SIG-M5 treated with dmso at 0.1 percent for 504 hours (cell line): ENCODE measurements around the gene TCHHL1.
A peak's percentile ranks its signal among the peaks of the same experiment; 100 is the strongest.

Source experiments
- DNase-seq: peaks from one replicate; lab custom pipeline; 2025; ENCODE audit not compliant: unreplicated experiment; lab: John Stamatoyannopoulos, UW

The TCHHL1 gene

DNA sequence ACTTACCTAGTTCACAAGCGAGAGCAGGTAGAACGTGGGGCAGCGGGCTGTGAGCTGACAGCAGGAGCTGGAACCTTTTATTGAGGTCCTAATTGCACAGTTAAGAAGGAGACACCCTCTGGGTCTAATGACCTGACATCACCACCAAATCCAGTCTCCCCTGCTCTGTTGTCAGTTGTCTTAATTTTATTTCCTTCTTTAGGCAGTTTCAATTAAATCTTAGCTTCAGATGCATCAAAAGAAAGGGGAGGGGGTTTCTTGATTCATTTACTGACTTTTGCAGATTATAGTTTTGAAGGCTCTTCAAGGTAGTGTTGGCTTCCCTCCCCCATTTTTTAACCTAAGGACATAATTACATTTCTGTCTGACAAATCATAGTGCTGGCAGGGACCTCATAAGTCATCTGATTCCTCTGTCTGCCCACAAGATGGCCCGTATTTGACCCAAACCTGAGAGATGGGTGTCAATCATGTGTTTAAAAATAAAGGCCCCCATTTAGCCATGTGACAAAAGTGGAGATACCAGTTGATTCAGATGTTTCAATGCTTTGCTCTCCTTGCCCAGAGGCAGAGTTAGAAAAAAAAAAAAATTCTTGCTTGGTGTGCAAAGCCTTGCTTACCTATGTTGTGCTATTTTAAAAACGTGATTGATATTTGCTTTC lies at the start of gene TCHHL1:
TCHHL1 (minus strand) TSS at position 51 of the 661 bp plus-strand sequence. CDS start 921 bp downstream, outside the sequence.
- peak; percentile 66 for DNase-seq

DNA sequence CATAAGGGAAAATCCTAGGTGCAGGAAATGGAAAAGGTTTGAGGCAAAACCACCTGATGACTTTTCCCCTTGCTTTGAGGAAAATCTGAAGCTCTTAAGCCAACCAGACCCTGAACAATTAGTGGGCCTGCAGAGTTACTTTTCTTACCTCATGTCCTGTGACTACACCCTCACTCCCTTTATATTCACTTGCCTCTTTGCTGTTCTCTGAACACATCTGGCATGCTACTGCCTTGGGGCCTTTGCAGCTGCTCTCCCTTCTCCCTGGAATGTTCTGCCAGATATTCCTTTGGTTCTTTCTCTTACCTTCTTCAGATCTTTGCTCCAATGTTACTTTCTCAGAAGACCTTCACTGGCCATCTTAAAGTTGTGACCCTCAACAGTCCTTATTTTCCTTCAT lies 48.4 kb upstream of the TCHHL1 start:
- no peak for DNase-seq

DNA sequence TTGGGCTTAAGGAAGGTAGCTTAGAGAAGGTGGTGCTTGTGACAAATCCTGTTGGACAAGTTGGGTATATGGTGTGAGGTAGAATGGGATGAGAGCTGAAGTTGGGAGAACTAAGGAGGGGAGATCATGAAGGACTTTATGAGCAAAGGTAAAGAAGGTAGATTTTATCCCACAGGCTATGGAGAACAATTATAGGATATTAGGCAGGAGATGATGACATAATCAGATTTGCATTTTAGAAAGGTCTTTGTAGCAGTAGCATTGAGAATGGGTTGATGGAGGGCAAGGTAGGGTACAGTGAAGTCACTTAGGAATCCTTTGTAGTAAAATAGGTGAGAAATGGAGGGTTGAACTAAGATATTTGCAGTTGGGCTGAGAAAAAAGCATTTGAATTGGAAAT lies 41.3 kb upstream of the TCHHL1 start:
- no peak for DNase-seq

DNA sequence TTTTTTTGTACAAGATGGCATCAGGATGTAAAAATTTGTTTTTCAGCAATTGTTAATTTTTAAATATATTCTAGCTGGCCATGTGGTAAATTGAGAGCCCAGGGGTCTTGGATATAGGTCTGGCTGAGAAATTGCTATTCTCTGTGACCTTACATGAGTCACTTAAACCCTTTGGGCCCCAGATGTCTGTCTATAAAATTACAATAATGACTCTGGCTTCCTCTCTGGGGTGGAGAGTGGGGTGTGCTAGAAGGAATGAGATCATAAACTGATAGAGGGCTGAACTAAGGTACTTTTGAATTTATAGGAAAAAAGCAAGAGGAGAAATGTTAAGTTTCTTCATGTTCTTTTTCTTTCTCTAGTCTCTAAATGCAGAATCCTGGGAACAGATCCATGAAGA lies 38.8 kb upstream of the TCHHL1 start:
- peak; percentile 11 for DNase-seq

DNA sequence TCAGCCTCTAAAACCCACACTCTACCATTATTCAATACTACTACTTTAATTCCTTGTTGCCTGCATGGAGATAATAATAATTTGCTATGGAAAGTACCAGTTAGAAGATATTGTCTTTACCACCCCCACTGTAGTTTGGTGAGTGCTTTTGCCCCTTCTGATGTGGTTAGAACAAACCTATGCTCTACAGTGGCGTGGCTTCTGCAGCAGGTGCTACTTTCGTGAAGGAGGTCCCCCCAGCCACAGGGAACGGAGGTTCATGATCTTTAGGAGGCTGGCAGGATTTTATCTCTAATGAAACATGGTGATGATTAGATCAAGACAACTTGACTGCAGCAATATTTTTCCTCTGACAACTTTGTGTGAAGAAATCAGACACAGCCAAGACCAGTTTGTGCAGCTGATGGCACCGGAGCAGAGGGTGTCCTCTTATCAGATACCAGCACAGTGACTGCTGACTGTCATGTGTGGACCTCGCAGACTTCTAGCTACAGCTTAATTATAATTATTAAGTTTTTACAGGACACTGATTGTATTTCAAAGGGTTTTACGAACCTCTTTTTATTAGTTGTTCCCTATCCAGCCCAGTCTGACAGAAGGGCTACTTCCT lies 37.1 kb upstream of the TCHHL1 start:
- no peak for DNase-seq

DNA sequence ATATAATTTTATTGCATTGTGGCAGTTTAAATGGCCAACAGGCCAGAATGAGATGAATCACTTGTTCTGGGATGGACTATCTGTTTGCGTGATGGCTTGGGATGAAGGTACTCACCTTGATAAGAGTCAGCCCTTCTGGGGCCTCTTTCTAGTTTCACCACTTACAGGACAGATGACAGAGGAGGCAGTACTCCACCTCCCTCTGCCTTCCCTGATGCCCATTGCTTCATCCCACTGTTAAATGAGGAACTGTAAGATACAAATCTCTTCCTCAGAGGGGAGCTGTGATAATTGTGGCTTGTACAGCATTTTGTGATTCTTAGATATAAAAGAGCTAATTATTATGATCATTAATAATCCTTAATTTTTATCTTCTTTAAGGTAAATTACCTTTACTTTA lies 30.1 kb upstream of the TCHHL1 start:
- DNase-seq: peak; percentile 21

DNA sequence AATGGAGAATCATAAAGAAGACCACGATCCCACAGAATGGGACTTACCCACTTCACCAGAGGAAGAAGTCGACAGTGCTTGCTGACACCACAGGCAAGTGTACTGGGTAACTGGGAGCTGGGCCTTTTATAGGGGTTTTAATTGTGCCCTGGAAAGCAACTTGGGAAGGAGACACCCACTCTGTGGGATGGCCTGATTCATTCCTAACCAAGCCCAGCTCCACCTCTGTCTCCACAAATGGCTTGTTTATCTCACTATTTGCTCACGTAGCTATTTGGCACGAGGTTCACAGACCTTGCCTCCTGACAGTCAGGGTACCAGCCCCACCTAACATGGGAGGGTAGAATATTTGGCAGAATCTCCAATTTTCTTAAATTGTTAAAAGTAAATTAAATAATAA lies 26.5 kb upstream of the TCHHL1 start, which contains the start of gene TCHH:
TCHH (minus strand) TSS at position 101 of the 400 bp plus-strand sequence. CDS start 1,364 bp downstream, outside the sequence.
- DNase-seq: no peak

DNA sequence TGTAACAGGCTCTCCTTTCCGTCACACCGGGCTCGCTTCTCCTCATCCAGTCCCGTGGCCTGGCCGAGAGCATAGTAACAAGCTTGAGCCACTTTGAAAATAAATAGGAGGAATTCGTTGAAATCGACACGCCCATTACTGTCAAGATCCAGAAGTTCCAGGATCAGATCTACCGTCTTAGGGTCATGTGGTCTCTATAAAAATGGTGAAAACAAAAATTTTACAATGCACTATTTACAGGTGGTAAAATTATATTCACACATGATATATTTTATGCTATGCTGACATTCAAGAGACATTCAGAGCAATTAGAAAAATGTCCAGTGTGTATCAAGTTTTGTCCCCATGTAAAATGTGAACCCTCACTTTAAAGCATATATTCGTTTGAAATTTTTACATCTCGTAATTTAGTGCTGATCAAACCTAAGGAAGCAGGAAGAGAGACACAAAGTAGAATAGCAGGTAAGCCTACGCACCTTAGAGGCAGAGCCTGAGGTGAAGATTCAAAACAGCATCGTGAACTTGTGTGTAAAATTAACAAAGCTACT lies 24.1 kb upstream of the TCHHL1 start:
- DNase-seq: no peak

DNA sequence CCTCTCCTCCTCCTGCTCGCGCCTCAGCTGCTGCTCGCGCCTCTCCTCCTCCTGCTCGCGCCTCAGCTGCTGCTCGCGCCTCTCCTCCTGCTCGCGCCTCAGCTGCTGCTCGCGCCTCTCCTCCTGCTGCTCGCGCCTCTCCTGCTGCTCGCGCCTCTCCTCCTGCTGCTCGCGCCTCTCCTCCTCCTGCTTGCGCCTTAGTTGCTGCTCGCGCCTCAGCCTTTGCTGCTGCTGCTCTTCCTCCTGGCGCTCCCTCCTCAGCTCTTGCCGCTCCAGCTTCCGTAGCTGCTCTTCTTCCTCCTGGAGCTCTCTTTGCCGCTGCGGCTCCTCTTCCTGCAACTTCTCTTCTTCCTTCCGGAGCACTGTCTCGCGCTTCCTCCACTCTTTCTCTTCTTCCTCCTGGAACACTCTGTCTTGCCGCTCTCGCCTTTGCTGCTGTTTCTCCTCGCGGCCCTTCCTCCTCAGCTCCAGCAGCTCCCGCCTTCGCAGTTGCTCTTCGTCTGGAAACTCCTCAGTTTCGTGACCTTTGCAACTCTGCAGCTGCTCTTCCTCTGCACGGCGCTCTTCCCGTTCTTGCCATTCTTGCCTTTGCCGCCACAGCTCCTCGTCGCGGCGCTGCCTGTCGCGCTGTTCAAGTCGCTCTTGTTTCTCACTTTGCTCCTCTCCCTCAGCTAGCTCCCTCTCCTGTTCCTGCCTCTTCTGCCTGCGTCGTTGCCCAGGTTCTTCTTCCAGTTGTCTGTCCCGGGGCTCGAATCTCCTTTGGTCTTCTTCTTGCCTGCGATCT lies 23.4 kb upstream of the TCHHL1 start:
- DNase-seq: peak; percentile 19

DNA sequence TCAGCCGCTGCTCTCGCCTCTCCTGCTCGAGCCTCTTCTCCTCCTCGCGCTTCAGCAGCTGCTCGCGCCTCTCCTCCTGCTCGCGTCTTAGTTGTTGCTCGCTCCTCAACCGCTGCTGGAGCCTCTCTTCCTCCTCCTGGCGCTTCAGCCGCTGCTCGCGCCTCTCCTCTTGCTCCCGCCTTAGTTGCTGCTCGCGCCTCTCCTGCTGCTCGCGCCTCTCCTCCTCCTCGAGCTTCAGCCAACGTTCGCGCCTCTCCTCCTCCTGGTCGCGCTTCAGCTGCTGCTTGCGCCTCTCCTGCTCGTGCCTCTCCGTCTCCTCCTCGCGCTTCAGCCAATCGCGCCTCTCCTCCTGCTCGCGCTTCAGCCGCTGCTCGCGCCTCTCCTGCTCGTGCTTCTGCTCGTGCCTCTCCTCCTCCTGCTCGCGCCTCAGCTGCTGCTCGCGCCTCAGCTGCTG lies 22.7 kb upstream of the TCHHL1 start:
- DNase-seq: peak; percentile 73

DNA sequence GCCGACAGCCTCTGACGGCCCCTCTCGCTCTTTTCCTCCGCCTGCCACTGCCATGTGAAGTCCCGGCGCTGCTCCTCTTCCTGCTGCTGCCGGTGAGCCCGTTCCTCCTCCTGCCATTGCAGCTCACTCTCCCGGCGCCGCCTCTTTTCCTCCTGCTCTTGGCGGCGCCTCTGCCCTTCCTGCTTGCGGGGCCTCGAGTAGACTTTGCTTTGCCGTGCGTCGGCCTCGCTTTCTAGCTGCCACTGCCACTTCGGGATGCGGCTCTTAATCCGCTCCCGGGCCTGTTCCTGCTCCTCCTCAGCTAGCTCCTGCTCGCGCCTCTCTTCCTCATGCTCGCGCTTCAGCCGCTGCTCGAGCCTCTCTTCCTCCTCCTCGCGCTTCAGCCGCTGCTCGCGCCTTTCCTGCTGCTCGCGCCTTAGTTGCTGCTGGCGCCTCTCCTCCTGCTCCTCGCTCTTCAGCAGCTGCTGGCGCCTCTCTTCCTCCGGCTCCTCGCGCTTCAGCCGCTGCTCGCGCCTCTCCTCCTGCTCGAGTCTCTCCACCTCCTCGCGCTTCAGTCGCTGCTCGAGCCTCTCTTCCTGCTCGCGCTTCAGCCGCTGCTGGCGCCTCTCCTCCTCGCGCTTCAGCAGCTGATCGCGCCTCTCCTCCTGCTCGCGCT lies 22.1 kb upstream of the TCHHL1 start:
- DNase-seq: peak; percentile 89

DNA sequence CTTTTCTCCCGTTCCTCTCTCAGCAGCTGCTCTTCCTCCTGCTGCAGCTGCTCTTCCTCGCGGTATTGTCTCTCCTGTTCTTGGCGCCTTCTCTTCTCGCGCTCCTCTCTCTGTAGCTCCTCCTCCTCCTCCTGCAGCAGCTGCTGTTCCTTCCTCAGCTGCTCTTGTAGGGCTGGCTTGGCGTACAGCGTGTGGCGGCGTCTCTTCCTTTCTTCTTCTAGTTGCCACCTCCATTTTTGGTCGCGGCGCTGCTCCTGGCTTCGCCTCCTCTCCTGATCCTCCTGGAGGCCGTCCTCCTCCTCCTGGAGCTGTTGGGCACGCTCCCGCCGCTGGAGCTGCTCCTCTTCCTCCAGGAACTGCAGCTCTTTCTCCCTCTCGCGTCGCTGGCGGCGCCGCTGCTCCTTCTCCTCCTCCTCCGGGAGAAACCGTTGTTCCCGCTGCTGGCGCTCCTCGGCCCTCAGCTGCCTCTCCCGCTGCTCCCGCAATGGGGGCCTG lies 21.5 kb upstream of the TCHHL1 start:
- peak; percentile 87 for DNase-seq

DNA sequence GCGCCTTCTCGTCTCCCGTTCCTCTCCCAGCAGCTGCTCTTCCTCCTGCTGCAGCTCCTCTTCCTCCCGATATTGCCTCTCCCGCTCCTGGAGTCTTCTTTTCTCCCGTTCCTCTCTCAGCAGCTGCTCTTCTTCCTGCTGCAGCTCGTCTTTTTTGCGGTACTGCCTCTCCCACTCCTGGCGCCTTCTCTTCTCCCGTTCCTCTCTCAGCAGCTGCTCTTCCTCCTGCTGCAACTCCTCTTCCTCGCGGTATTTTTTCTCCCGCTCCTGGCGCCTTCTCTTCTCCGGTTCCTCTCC lies 21.1 kb upstream of the TCHHL1 start:
- DNase-seq: no peak

DNA sequence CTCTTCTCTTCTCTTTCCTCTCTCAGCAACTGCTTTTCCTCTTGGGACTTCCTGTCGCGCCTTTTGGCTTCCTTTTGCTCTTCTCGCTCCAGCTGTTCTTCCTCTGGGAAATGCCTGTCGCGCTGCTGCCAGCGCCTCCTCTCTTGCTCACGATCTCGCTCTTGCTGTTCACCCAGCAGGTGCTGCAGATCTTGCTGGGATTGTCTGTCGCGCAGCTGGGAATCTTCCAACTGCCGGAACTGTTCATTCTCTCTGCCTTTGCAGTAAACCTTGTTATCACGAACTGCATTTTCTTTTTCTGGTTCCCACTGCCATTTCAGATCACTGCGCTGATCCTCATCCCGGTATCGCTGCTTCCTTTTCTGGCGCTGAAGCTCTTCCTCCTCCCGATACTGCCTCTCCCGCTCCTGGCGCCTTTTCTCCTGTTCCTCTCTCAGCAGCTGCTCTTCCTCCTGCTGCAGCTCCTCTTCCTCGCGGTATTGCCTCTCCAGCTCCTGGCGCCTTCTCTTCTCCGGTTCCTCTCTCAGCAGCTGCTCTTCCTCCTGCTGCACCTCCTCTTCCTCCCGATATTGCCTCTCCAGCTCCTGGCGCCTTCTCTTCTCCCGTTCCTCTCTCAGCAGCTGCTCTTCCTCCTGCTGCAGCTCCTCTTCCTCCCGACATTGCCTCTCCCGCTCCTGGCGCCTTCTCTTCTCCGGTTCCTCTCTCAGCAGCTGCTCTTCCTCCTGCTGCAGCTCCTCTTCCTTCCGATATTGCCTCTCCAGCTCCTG lies 20.6 kb upstream of the TCHHL1 start:
- peak; percentile 26 for DNase-seq

DNA sequence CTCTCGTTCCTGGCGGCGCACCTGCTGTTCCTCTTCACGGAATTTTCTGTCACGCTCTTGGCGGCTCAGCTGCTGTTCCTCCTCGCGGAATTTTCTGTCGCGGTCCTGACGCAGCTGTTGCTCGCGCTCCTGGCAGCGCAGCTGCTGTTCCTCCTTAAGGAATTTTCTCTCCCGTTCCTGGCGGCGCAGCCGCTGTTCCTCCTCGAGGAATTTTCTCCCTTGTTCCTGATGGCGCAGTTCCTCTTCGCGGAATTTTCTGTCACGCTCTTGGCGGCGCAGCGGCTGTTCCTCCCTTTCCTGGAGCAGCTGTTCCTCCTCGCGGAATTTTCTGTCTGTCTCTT lies 20.0 kb upstream of the TCHHL1 start:
- DNase-seq: no peak

DNA sequence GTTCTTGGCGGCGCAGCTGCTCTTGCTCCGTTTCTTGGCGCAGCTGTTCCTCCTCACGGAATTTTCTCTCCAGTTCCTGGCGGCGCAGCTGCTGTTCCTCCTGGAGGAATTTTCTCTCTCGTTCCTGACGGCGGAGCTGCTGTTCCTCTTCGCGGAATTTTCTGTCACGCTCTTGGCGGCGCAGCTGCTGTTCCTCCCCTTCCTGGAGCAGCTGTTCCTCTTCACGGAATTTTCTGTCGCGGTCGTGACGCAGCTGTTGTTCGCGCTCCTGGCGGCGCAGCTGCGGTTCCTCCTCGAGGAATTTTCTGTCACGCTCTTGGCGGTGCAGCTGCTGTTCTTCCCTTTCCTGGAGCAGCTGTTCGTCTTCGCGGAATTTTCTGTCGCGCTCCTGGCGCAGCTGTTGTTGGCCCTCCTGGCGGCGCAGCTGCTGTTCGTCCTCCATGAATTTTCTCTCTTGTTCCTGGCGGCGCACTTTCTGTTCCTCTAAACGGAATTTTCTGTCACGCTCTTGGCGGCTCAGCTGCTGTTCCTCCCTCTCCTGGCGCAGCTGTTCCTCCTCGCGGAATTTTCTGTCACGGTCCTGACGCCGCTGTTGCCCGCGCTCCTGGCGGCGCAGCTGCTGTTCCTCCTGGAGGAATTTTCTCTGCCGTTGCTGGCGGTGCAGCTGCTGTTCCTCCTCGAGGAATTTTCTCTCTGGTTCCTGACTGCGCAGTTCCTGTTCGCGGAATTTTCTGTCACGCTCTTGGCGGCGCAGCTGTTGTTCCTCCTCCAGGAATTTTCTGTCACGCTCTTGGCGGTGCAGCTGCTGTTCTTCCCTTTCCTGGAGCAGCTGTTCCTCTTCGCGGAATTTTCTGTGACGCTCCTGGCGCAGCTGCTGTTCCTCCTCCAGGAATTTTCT lies 19.4 kb upstream of the TCHHL1 start:
- no peak for DNase-seq

DNA sequence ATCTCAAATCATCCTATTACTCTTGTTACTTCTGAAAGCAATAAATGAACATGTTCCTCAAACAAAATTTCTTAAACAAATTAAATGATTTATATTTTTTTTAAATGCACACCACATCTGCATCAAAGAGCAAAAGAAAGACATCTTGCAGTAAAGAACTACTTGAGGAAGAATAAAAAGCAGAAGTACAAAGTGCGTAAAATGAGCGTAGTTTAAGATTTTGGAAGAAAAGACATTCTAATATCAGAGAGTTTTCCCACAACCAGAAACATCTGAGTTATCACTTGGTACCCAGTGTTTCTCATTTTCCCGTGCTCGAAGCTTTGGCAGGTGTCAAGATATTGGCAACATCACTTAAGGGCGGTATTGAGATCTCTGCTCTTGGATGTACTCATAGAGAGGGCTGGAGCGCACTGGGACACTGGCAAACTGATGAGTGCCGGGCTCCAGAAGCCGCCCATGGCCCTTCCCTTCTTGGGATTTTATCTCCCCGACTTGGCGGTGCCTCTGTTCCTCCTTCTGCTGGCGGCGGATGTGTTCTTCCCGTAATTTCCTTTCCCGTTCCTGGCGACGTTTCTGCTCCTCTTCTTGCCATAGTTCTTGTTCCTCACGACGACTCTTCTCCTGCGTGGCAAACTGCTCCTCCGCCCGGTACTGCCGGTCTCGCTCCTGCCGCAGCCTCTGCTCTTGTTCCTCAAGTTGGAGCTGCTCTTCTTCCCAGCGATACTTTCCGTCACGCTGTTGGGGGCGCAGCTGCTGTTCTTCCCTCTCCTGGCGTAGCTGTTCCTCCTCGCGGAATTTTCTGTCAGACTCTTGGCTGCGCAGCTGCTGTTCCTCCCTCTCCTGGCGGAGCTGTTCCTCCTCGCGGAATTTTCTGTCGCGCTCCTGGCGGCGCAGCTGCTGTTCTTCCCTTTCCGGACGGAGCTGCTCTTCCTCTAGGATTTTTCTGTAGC lies 18.4 kb upstream of the TCHHL1 start:
- DNase-seq: no peak

DNA sequence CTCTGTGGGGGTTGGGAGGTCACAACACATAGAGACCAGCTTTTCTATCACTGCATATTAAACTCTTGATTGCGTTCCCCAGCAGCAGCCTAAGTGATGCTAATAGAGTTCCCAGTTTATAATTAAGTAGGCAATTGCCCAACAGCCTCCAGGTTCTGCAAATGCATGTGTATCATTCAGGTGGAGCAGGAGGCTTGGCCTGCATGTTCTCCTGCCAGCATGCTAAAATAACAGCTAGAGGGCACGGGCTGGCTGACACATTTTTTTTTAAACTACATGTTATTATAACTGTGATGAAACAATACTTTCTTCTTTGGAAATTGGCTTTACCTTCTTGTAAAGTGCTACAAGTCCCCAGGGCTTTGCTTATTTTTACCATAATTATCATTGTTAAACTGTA lies 16.0 kb upstream of the TCHHL1 start:
- no peak for DNase-seq
